NCI-H1105 (cell line): ENCODE data around the gene FGF13.

ENCODE experiments used
- DNase-seq: peaks from one replicate; lab custom pipeline; 2025; lab: John Stamatoyannopoulos, UW

The FGF13 gene

DNA sequence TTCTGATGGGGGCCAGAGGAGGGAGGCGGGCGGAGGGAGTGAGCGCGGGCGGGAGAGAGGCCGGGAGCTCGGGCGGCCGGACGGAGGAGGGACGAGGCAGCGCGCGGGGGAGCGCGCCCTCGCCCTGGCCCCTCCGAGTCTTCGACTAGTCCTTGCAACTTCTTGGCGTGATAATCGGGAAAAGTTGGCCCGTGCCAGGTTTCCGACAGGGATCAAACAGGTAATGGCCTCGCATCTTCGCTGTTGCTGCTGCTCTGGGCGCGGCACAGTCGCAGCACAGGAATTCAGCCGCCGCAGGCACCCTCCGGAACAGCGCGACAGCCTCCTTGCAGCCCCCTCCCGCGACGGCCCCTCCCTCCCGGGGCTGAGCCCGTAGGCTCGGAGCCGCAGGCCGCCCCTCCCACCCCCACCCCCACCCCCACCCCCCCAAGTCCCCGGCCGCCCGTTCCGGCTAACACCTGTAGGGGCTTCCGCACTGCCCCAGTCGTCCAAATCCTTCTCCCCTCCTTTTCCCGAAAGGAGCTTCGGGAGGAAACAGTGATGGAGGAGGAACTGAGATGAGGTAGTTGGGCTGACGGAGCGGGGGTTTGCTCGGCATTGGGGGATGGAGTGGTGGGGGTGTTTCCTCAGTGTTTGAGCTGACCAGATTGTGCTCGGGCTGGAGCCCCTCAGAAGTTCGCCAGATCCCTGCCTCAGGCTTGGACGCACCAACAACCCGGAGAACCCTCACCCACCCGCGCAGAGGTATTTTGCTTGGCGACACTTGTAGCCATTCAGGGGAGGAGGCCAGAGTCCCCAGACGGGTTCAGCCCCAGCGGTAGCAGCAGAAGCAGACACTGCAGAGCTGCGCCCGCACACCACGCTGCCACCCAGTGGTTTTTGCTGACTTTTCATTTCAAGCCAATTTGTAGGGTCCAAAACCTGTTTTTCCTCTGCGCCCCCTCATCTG is at the start of gene FGF13:
TSS of gene FGF13 (minus strand) at position 319 of the 949 bp plus-strand sequence. CDS start 714 bp downstream, outside the sequence.
- no peak for DNase-seq

DNA sequence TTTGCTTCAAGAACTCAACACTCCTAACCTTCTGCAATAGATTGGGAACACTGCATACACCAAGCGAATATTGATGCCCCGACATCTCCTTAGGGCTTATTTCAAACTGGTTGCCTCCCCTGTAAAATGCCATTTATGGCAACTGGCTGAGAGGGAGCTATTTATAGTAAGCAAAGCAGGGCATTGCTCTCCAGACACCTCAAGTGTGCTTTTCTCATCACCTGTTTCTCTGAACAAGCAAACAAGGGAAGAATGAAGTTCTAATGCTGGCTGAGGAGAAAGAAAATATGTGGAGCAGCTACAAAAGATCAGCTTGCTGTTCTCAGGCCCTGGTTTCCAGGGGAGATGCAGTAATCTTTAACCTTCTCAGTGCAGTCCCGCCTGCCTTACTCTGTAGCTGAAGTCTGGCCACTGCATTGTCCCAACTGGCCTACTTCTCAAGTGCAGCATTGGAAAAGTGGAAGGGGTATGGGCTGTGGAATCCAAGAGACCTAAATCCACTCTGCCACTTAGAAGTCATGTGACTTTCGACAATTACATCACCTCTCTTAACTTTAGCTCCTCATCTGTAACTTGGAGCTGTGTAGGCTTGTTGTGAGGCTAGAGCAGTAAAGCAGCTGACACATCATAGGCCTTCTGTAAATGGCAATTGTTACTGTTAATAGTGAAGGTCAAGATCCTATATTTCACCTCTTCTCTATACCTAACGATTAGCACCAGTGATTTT is 47.9 kb upstream of the FGF13 start:
- no peak for DNase-seq

DNA sequence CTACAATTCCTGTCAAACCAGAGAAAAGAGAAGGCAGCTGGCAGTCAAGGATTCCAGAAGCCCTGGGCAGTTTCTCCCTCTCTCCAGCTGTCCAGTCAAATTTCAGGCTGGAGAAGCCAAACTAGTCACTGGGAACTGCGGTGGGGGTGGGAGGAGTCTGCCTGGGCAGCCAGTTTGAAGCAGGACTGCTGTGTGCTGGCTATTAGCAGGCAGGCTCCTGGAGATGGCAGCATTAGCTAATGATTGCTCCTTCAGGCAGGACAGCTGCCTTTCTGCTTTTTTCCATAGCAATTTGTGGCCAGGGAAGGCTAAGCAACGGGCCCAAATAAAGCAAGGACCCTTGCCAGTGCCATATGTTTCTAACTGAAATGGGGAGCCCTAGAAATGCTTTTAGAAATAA is 44.7 kb upstream of the FGF13 start:
- no peak for DNase-seq

- DNase-seq, result no peak
These were observed 43.3 kb upstream of the FGF13 start for GRCh38 chrX:138754861-138755260.

GRCh38 chrX:138748480-138748879 is 37.0 kb upstream of the FGF13 start:
- DNase-seq, result no peak

GRCh38 chrX:138745196-138745595 is 33.7 kb upstream of the FGF13 start:
- DNase-seq, result peak; percentile 2

GRCh38 chrX:138742217-138742616 is 30.7 kb upstream of the FGF13 start:
- no peak for DNase-seq

DNA sequence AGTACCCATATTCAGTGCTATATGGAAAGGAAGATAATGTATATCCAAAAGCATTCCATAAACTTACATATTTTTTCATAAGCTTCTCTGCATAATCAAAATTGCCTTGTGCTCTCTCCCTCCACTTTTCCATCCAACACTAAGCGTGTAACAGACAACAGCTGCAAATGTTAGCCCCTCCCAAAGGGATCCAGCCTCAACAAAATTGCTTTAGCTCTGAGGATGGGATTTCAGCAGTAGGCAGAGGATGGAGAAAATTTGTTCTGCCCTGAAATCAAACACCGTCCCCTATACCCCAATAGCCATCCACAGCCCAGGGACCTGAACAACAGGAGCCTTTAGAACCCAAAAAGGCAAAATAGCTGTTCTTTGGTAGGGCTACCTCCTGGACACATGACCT is 28.8 kb upstream of the FGF13 start:
- DNase-seq, result no peak

- DNase-seq, result no peak
These were observed 11.8 kb upstream of the FGF13 start for GRCh38 chrX:138723301-138723700.

GRCh38 chrX:138719396-138719795 is 7.9 kb upstream of the FGF13 start:
- DNase-seq, result no peak

DNA sequence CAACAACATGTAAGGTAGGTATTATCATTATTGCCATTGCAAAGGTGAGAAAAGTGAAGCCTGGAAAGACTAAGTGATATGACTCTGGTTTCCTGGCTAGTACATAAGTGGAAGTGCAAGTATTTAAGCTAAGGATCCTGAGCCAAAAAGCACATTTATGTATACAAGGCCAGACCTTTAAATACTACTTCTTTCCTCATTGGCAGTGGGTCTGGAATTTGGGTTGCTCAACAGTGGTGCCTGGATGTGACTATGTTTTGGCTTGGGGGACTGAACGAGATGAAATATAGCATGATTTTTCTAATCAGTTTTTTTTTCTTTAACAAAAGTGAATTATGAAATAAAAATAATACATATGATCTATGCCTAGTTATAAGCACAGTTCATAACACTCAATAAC is 7.4 kb upstream of the FGF13 start:
- no peak for DNase-seq

DNA sequence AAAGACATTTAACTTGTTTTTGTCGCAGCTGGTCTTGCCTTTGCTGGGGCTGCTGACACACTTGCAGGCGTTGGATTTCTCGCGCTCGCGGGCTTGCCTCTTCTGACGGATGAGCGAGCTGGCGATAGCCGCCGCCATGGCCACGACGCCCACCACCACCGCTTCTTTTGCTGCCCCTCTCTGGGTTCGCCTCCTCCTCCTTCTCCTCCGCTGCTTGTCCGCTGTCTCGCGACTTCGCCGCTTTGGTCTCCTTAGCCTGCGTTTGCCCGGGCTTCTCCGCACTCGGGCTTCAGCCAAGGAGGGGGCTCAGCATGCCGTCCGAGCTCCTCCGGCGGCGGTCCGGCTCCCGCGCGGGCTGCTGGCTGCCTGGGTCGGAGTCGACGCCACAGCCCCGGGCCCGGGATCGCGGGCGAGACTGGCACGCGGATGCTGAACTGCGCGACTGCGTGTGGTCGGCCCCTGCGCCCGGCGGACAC is 613 bp downstream of the FGF13 start:
- no peak for DNase-seq

- no peak for DNase-seq
These were observed 1.4 kb downstream of the FGF13 start for GRCh38 chrX:138709886-138710791.

DNA sequence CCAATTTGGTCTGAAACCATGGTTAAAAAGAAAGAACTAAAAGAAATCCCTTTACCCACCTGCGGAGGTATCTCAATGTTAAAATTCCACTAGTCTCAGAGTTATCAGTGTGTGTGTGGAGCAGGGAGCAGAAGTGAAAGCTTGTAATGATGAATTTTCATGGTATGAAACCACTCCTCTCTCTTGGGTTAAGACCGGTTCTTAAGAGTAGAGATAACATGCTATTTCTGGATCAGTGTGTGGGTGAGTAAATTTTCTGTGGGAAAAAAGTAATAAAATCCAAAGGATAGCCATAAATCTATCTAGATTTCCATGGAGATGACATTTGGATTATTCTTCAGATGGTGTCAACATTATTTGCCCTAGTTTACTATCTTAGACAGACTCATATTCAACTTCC is 3.2 kb downstream of the FGF13 start:
- no peak for DNase-seq

DNA sequence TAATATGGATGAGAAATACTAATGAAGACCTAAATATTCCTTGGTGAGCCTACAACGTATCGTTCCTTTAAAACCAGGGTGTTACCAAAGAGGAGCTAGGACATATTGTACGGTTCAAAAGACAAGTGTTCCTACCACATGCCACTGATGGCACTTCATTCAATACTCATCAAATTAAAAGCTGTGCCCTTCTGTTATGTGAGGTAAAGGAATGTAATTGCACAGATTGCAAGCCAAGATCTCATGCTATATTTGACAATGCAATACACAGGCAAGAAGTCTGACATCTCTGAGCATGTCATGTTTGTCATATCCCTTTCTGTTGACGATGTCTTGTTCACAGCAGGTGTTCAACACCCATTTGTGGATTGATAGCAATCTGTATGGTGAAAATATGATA is 6.9 kb downstream of the FGF13 start:
- no peak for DNase-seq

GRCh38 chrX:138704101-138704500 is 7.4 kb downstream of the FGF13 start:
- no peak for DNase-seq

- DNase-seq, result no peak
These were observed 18.9 kb downstream of the FGF13 start for GRCh38 chrX:138692591-138692990.

DNA sequence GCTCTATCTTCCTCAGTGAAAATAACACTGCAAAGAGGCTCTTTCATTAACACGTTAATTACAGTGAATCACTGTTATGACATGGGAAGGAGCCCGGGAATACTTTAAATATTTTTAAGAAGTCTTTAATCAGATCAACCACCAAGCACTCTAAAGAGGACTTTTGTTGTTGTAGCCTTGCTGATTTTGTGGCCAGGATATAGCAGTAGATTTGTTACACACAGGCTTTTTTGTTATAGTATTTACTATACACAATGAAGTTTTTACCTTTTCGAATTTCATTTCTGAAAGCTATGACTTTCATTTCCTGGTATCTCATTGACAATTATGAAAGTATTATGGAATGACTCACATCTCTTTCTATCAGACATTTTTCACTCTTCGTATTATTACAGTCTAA is 20.3 kb downstream of the FGF13 start:
- no peak for DNase-seq

GRCh38 chrX:138690591-138690990 is 20.9 kb downstream of the FGF13 start:
- DNase-seq, result no peak

GRCh38 chrX:138683600-138683999 is 27.9 kb downstream of the FGF13 start:
- no peak for DNase-seq

DNA sequence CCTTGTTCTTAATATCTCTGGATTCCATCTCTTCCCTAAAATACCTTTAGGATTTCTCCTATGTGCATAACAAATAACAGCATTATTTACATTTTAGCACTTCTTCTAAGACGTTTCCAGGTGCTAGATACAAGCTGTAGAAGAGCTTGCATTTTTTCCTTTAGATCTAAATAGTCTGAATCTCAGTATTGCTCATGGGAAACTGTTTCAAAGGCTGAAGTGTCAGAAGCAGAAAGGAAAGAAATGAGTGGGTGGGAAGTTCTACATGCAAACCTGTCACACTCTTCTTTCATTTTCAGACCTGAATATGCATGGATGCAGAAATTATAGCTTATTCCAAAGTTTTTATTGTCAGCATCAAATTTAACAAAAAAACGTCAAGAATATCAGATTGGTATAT is 41.8 kb downstream of the FGF13 start:
- no peak for DNase-seq

DNA sequence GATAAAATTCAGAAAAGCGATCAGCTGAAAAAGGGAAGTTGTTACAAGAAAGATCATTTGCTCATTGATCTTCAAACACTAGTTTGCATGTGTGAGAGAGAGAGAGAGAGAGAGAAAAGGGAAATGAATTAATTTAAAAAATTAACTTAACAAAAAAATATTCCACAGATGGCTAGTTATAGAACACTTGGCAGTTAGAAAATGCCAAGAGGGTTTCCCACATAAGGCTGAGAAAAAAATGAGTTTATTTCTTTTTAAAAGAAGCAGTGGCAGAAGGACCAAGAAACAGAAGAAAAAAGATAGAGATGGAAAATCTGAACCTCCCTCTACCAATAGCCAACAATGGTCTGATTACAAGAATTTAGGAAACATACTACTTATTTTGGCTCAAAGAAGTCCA is 47.1 kb downstream of the FGF13 start:
- no peak for DNase-seq
